D341Med (cell line): ENCODE data around the gene RBPJ.

Source experiments
- DNase-seq: peaks from one replicate; pipeline ENCODE4 v3.0.0; 2012; ENCODE audit warnings: low spot score

The RBPJ gene

DNA sequence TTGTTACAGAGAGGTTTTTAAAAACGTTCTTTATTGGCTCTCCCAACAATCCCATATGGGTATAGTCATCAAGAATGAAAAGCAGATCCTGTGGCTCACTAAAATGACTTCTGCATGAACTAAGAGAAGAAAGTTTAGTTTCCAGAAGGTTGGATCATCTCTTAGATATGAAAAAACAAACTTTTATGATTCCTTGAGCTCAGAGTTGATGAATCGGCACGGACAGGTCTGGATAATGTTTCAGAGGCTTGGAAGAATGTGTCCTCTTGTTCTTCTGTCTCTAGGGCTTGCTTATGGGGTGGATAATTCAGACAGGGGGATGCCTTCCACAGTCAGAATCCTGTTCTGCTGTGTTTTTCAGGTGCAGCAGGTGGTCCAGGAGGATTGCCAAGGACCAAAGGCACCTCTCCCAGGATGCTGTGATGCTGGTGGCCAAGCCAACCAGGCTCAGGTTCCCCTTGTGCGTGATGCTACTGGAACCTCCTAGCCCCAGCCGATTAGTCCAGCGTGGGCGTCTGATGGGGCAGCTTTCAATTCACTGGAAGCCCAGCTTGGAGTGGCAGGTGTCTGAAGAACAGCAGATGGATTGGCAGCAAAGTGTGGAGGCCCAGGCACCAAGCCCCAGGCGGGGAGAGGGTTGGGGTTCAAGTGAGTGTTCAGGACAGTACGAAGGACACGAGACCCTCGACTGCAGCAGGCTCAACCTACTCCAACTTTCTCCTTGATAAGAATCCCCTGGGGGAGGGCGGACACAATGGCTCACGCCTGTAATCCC is 139.1 kb downstream of the RBPJ start:
- no peak for DNase-seq

DNA sequence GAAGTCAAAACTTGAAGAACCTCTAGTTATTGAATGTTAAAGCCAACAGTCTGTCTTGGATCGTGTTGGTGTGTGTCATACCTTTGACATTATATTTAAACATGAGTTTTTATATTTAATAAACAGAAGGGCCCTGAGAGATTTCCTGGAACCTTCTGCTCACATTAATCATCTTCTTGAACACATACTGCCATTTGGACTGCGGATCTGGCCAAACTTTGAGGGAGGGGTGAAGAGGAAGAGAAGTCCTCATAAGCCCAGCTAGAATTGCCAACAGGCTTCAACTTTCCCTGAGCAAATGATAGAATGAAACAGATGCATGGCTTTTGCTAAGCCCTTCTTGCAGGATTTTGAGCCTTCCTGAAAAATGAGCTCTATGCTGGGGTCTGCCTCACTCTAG is 142.1 kb downstream of the RBPJ start:
- DNase-seq = no peak

- DNase-seq = no peak
Measured at GRCh38 chr4:26463386-26463785, 142.6 kb downstream of the RBPJ start.

DNA sequence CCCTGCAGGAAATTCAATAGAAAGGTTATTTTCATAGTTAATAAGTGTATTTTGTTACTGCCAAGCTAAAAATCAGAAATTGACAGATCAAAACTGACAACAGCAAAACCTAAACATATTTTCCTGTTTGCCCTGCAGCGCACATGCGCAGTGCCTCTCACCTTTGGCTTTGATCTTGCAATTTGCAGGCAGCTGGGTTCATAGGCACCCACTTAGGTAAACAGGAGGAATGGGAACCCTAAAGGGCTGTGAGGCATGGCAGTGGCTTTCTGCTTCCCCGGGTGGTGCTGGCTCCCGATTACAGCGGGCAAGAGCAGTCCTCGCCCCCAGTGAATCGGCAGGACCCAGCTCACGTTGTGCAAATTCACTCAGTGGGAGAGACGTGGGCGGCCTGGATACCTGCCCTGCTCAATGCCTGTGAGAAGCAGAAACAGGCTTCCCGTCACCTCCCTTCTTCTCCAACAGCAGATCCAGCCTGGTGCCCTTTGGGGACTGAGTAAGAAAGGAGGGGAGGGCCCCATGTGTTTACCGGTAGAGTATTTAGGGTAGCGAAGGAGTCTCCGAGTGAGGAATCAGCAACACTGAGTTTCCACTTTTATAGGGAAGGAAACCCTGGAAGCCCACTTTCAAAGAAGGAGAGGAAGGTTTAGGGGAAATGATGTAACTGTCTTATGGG is 143.7 kb downstream of the RBPJ start:
- no peak for DNase-seq

DNA sequence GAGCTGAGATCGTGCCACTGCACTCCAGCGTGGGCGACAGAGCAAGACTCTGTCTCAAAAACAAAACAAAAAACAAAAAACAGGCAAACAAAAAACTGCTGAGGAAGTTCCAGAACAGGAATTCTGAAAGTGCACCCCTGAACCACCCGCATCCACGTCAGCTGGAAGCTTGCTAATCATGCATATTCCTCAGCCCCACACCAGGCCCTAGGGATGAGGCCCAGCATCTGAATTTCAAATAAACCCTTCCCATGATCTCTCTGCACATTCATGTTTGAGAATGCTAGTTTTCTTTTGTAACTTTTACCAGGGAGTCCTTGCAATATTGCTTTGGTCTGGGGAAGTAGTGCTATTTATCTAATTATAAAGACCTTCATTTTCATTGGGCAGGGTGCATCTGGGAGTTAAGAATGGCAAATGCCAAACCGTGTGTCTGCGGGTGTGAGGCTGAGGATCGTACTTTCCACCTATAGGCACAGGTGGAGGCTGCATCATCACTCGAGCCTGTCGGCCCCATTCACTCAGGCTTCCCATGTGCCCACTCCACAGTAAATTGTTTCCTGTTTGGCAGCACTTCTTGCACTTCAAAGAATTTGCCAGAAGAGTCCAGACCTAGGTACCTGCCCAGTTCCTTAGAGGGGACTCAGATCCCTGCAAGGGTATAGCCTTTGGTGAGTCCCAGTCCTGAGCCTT is 145.9 kb downstream of the RBPJ start:
- no peak for DNase-seq

DNA sequence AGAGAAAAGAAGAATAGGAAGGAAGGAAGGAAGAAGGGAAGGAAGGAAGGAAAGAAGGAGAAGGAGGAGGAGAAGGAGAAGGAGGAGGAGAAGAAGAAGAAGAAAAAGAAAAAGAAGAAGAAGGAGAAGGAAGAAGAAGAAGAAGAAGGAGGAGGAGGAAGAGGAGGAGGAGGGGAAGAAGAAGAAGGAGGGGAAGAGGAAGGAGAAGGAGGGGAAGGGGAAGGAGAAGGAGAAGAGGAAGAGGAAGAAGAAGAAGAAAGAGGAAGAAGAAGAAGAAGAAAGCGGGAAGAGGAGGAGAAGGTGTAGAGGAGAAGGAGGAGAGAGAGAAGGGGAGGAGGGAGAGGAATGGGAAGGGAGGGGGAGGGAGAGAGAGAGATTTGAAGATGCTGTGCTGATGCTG is 146.9 kb downstream of the RBPJ start:
- no peak for DNase-seq

- no peak for DNase-seq
Measured at GRCh38 chr4:26468283-26468949, 147.6 kb downstream of the RBPJ start.

- no peak for DNase-seq
Measured at GRCh38 chr4:26468977-26469376, 148.2 kb downstream of the RBPJ start.

- DNase-seq = no peak
Measured at GRCh38 chr4:26471890-26472289, 151.1 kb downstream of the RBPJ start.

GRCh38 chr4:26473893-26474292 is 153.1 kb downstream of the RBPJ start:
- no peak for DNase-seq

DNA sequence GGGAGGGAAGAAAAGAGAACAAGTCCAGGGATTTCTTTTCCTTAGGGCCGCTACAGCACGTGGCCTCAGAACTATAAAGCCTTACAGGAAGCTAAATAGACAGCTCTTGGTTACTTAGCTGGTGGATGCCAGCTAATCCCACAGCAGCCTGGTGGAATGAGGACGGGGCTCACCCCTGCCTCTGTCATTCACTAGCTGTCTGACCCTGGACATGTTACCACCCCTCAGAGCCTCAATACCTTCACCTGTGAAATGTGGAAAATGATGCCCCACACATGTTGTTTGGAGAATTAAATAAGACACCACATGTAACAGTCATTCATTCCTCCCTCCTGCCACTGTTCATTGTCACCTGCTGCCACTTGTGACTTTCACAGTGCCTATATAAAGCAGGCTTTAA is 153.7 kb downstream of the RBPJ start:
- DNase-seq = no peak

DNA sequence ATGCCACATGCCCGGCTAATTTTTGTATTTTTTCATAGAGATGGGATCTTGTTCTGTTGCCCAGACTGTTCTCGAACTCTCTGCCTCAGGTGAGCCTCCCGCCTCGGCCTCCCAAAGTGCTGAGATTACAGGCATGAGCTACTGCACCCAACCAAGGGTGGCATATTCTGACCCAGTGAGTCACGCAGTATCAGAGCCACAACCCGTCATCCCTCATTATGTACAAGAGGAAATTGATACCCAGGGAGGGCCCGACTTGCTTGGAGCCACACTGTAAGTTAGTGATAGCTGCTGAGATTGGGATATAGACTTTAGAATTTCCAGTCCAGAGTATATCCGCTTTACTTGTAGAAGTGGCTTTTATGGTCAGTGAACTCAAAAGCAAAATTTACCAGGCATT is 154.9 kb downstream of the RBPJ start:
- no peak for DNase-seq

DNA sequence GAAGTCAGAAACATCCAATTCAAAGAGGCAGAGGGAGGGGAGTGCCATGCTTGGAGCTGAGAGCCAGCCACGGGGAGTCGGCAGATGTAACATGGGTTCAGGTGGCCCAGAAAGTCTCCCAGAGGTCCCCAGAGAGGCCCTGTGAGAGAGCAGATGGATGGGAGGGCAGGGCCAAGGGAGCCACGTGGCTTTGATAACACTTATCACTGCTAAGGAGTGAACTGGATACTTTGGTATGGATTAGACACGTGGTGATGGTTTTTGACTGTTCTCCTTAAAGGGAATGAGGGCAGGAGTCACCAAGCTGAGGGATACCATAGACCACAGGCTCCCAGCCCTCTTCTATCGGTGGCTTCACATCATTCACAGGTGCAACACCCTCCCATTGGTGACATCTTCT is 155.7 kb downstream of the RBPJ start:
- no peak for DNase-seq

GRCh38 chr4:26478330-26478729 is 157.5 kb downstream of the RBPJ start:
- no peak for DNase-seq

DNA sequence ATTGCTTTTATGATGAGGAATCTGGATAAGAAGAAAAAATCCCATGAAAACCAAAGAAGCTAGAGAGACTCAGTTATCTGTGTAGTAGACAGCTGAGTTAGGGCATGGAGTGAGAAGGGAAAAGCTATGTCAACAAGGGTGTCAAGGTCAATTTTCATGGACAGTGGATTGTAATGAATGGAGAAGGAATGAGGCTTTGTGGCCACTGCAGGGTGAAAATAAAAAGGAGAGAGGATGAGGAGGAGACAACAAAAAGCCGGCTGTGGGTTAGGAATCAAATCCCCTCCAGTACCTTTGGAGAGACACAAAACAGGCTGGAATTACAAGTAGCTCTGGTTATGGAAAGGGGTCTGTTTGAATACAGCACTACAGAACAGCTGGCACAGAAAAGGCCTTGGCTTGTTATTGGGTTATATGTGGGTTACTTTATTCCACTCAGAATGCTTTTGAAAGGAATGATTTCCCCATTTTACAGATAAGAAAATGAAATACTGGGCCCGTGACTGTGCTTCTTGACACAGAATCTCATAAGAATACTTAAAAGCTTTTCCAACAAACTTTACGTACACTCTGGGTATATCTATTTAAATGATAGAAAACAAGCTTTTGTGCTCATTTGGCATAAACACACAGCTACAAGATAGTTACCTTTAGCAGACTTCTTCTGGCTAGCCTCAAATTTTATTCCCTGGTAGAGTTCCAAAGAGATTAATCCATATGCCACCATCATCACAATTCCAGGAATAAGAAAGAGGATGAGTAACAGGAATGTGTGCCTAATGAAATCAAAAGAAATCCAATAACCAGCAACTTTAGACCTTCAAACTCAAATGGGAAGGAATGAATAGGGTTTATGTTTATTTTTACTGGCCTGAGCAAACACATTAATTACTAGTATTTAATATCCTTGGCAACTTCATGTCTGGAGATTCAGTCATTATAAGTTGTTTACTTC is 162.0 kb downstream of the RBPJ start:
- no peak for DNase-seq

- no peak for DNase-seq
Measured at GRCh38 chr4:26484032-26484515, 163.3 kb downstream of the RBPJ start.

- no peak for DNase-seq
Measured at GRCh38 chr4:26484516-26484915, 163.7 kb downstream of the RBPJ start.
